Measurements from ENCODE around the gene ST6GALNAC6. TPM values are rescaled to one million over a fixed set of nuclear protein-coding genes. Genes with fewer than 3 reads are reported as not detected.

ST6GALNAC6 gene
- total RNA-seq, 4 donors from 2014 or later, result 37.7 to 133 (median 111) TPM

GRCh38 chr9:127880143-127880542 is 19.3 kb downstream of the ST6GALNAC6 start:
- Histone ChIP-seq H3K4me1 (peaks cover 0 to 20% of the 10 kb centered on the region in 2 donors), H3K27ac (no peak overlapping the region), H3K36me3 (no peaks in the 10 kb centered on the region), H3K4me3 (no peak overlapping the region), H3K27me3 (no peaks in the 10 kb centered on the region), H3K9me3 (no peaks in the 10 kb centered on the region)
- intact Hi-C loops (cut with DNase I; ENCODE audit: low total_unique reads), result no loop called here
- no peak for DNase-seq
- no peak for TF ChIP-seq POLR2A (IDR thresholded peaks at IDR 0.05)
- TF ChIP-seq, protein P1, sequence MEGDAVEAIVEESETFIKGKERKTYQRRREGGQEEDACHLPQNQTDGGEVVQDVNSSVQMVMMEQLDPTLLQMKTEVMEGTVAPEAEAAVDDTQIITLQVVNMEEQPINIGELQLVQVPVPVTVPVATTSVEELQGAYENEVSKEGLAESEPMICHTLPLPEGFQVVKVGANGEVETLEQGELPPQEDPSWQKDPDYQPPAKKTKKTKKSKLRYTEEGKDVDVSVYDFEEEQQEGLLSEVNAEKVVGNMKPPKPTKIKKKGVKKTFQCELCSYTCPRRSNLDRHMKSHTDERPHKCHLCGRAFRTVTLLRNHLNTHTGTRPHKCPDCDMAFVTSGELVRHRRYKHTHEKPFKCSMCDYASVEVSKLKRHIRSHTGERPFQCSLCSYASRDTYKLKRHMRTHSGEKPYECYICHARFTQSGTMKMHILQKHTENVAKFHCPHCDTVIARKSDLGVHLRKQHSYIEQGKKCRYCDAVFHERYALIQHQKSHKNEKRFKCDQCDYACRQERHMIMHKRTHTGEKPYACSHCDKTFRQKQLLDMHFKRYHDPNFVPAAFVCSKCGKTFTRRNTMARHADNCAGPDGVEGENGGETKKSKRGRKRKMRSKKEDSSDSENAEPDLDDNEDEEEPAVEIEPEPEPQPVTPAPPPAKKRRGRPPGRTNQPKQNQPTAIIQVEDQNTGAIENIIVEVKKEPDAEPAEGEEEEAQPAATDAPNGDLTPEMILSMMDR (IDR thresholded peaks at IDR 0.05), result no peak

GRCh38 chr9:127878652-127879390 is 20.6 kb downstream of the ST6GALNAC6 start:
- Histone ChIP-seq H3K4me1 (peaks cover 0 to 32% of the 10 kb centered on the region in 2 donors), H3K36me3 (no peaks in the 10 kb centered on the region), H3K9me3 (no peaks in the 10 kb centered on the region), H3K27me3 (no peaks in the 10 kb centered on the region), H3K4me3 (no peak overlapping the region), H3K27ac (no peak overlapping the region)
- DNase-seq, result no peak
- TF ChIP-seq, protein P1 (IDR thresholded peaks at IDR 0.05), result no peak
- TF ChIP-seq POLR2A (IDR thresholded peaks at IDR 0.05), result no peak
- intact Hi-C loops (cut with DNase I; ENCODE audit: low total_unique reads), result no loop called here

DNA sequence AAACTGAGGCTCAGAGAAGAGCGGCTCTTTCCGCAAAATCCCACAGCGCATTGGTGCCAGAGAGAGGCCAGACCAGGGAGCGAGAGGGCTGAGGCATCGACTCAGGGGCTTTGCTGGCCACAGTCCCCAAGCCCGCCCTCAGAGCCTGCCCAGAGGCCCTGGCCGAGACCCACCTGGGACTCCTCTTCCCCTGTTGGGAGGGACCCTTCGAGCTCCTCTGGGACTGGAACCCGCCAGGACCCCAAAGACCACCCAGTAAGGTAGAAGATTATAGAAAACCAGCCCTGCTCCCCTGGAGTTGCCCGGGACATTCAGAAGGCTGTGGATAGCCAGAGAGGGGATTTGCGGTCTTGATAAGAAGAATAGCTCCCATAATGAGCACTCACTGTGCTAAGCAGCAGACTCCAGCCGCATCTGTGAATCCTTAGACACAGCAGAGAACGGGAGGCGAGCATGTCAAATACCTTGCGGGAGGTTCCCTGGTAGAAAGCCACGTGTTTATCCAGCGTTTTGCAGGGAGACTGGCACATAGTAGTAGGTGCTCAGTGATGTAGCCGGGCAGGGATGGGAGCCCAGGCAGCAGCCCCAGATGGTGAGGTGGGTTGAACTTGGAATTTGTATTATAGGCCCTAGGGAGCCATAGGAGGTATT is 21.3 kb downstream of the ST6GALNAC6 start:
- intact Hi-C loops (cut with DNase I; ENCODE audit: low total_unique reads), result no loop called here
- Histone ChIP-seq H3K36me3 (no peaks in the 10 kb centered on the region), H3K27me3 (no peaks in the 10 kb centered on the region), H3K27ac (peak overlapping the region; percentile 65 to 67), H3K4me3 (peak overlapping the region; percentile 44 to 62), H3K4me1 (peaks cover 0 to 34% of the 10 kb centered on the region in 2 donors), H3K9me3 (no peaks in the 10 kb centered on the region)
- TF ChIP-seq POLR2A (IDR thresholded peaks at IDR 0.05), result no peak
- TF ChIP-seq, protein P1 (IDR thresholded peaks at IDR 0.05), result peak in 1 of 4 experiments; percentile 2
- DNase-seq, result no peak

- DNase-seq, result peak; percentile 76 to 78
- intact Hi-C loops (cut with DNase I; ENCODE audit: low total_unique reads), result no loop called here
- peaks cover 0 to 34% of the 10 kb centered on the region in 2 donors for H3K4me1 ChIP-seq
These were observed 21.8 kb downstream of the ST6GALNAC6 start, which contains the start of gene AK1 for GRCh38 chr9:127877566-127877998. Gene AK1 (minus strand): TSS chr9:127877675. CDS start chr9:127874617, 3,058 bp downstream.

More at GRCh38 chr9:127877566-127877998, 21.8 kb downstream of the ST6GALNAC6 start, which contains the start of gene AK1:
- peak; percentile 43 to 56 for TF ChIP-seq POLR2A (IDR thresholded peaks at IDR 0.05)
- TF ChIP-seq, protein P1 (IDR thresholded peaks at IDR 0.05), result no peak
- Histone ChIP-seq H3K27me3 (no peaks in the 10 kb centered on the region), H3K9me3 (no peaks in the 10 kb centered on the region), H3K27ac (peak within 1 kb of the TSS; percentile 65 to 67), H3K4me3 (peak within 1 kb of the TSS; percentile 44 to 62), H3K36me3 (no peaks in the 10 kb centered on the region)
